GM21367 (cell line): ENCODE results near the gene VAV2.

ENCODE experiments used
- ATAC-seq: cut with Tn5 transposase; IDR thresholded peaks from one replicate; pipeline ENCODE4 v1.9.1; 2021; ENCODE audit not compliant: unreplicated experiment

VAV2 gene

GRCh38 chr9:133843751-133844397 is 148.2 kb downstream of the VAV2 start:
- no peak for ATAC-seq

- no peak for ATAC-seq
These were observed 148.9 kb downstream of the VAV2 start for GRCh38 chr9:133843250-133843649.

GRCh38 chr9:133842721-133843227 is 149.3 kb downstream of the VAV2 start:
- ATAC-seq: no peak

GRCh38 chr9:133842174-133842573 is 149.9 kb downstream of the VAV2 start:
- ATAC-seq: no peak

- ATAC-seq: no peak
These were observed 150.8 kb downstream of the VAV2 start for GRCh38 chr9:133841167-133841812.

- no peak for ATAC-seq
These were observed 152.2 kb downstream of the VAV2 start for GRCh38 chr9:133839822-133840329.

GRCh38 chr9:133838859-133839507 is 153.1 kb downstream of the VAV2 start:
- no peak for ATAC-seq

GRCh38 chr9:133837627-133838597 is 154.2 kb downstream of the VAV2 start:
- ATAC-seq: no peak

- no peak for ATAC-seq
These were observed 155.3 kb downstream of the VAV2 start for GRCh38 chr9:133836818-133837217.

GRCh38 chr9:133836001-133836758 is 155.9 kb downstream of the VAV2 start:
- ATAC-seq: no peak

GRCh38 chr9:133835262-133835901 is 156.7 kb downstream of the VAV2 start:
- ATAC-seq: no peak

GRCh38 chr9:133834080-133834976 is 157.8 kb downstream of the VAV2 start:
- no peak for ATAC-seq

GRCh38 chr9:133833388-133834025 is 158.6 kb downstream of the VAV2 start:
- ATAC-seq: no peak

- ATAC-seq: no peak
These were observed 159.2 kb downstream of the VAV2 start for GRCh38 chr9:133832877-133833276.

- no peak for ATAC-seq
These were observed 161.4 kb downstream of the VAV2 start for GRCh38 chr9:133830711-133831110.

- ATAC-seq: no peak
These were observed 161.8 kb downstream of the VAV2 start for GRCh38 chr9:133830310-133830709.

GRCh38 chr9:133828338-133828997 is 163.7 kb downstream of the VAV2 start:
- ATAC-seq: no peak
